ENCODE measurements around the gene ARHGAP6. TPM values are rescaled to one million over a fixed set of nuclear protein-coding genes. Genes with fewer than 3 reads are reported as not detected.

The ARHGAP6 gene
- polyA plus RNA-seq, 2 of the 4 experiments (the other 2 are of a cell fraction): 0.04 TPM; not detected in 1

GRCh38 chrX:11346121-11346682 is 319.5 kb downstream of the ARHGAP6 start (continued):
- TF ChIP-seq USF2 (IDR thresholded peaks at IDR 0.05) (no peak), ZC3H11A (IDR thresholded peaks at IDR 0.05) (no peak), JUN (IDR thresholded peaks at IDR 0.05) (no peak), TP53 (CRISPR knock-in tag; IDR thresholded peaks at IDR 0.05) (no peak), MAZ (IDR thresholded peaks at IDR 0.05; ENCODE audit: borderline replicate concordance, low read depth, low read length) (no peak)

GRCh38 chrX:11342673-11343072 is 323.0 kb downstream of the ARHGAP6 start:
- Histone ChIP-seq H3K9me3 (no peaks in the 10 kb centered on the region), H3K4me2 (no peak overlapping the region), H3K4me3 (no peak overlapping the region), H3K4me1 (no peaks in the 10 kb centered on the region), H3K27ac (no peak overlapping the region)
- TF ChIP-seq USF2 (IDR thresholded peaks at IDR 0.05) (no peak), PHF8 (IDR thresholded peaks at IDR 0.05; ENCODE audit: borderline replicate concordance, low read depth) (no peak), SREBF2 (IDR thresholded peaks at IDR 0.05) (no peak), HOXB13 (CRISPR knock-in tag; IDR thresholded peaks at IDR 0.05; ENCODE audit: low read depth) (no peak), ATOH8 (CRISPR knock-in tag; IDR thresholded peaks at IDR 0.05; ENCODE audit: low read depth) (no peak), RNF2 (IDR thresholded peaks at IDR 0.05; ENCODE audit: borderline replicate concordance, low read depth) (no peak), EP300 (IDR thresholded peaks at IDR 0.05) (no peak), MAZ (IDR thresholded peaks at IDR 0.05; ENCODE audit: borderline replicate concordance, low read depth, low read length) (no peak), EHMT2 (IDR thresholded peaks at IDR 0.05; ENCODE audit: low read depth) (no peak), TFCP2L1 (CRISPR knock-in tag; IDR thresholded peaks at IDR 0.05) (no peak), SMC3 (IDR thresholded peaks at IDR 0.05) (no peak), JUNB (IDR thresholded peaks at IDR 0.05) (no peak), KDM5A (IDR thresholded peaks at IDR 0.05) (no peak), HEYL (CRISPR knock-in tag; IDR thresholded peaks at IDR 0.05) (no peak), TP53 (CRISPR knock-in tag; IDR thresholded peaks at IDR 0.05) (no peak), HOXB5 (CRISPR knock-in tag; IDR thresholded peaks at IDR 0.05) (no peak), CHD2 (IDR thresholded peaks at IDR 0.05; ENCODE audit: low read length, partially characterized antibody) (no peak), HOXA7 (CRISPR knock-in tag; IDR thresholded peaks at IDR 0.05) (no peak)
- TF ChIP-seq, protein P1, sequence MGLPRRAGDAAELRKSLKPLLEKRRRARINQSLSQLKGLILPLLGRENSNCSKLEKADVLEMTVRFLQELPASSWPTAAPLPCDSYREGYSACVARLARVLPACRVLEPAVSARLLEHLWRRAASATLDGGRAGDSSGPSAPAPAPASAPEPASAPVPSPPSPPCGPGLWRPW (IDR thresholded peaks at IDR 0.05): no peak
- ChIA-PET CTCF (interaction anchor here (1.0 kb wide), 1 partner anchor 13 kb away, joined by 3 read pairs; no protein-coding TSS in a partner anchor), POLR2A (no interaction called here)
- ATAC-seq (no peak), FAIRE-seq (peak; percentile 88), DNase-seq (ENCODE audit: low read depth in 1 of 2, low spot score in 1 of 2) (no peak)

Data from A549 (cell line).